Panc1 (cell line): Measurements from ENCODE around the gene EIPR1. TPM values are rescaled to one million over a fixed set of nuclear protein-coding genes. Genes with fewer than 3 reads are reported as not detected.

ENCODE experiments used
- ATAC-seq: fragments of 200-7000 bp; cut with Tn5 transposase; 2 replicates; pipeline ENCODE4 v1.9.1; 2020; ENCODE audit warnings: mild to moderate bottlenecking, moderate library complexity
- BruUV-seq: library from RNA; stranded (reverse); fragments of 400-500 nt; replicated peaks from 2 replicates; lab custom pipeline; 2021; lab: Mats Ljungman, UMichigan
- CTCF ChIA-PET: fragments of 300-600 bp; sonication (Branson Sonifier 250); formaldehyde crosslinking; loops from one replicate; lab custom pipeline; 2022; ENCODE audit warnings: antibody characterized with exemption; lab: Charles Lee
- POLR2A ChIA-PET: fragments of 300-600 bp; sonication (Branson Sonifier 250); formaldehyde crosslinking; loops from one replicate; lab custom pipeline; 2022; ENCODE audit warnings: antibody characterized with exemption; lab: Charles Lee
- DNase-seq: peaks from one replicate; pipeline ENCODE4 v3.0.0-alpha.2; 2010; ENCODE audit warnings: low read depth, low spot score
- H3K27ac ChIP-seq: 2 replicates; pipeline ENCODE4 v1.5.1; 2011; ENCODE audit warnings: mild to moderate bottlenecking, low read length, inconsistent platforms
- H3K27me3 ChIP-seq: fragments of 200-500 bp; sonication (Bioruptor generic); 2 replicates; pipeline ENCODE4 v1.6.0; 2014; ENCODE audit warnings: low read length, inconsistent platforms; ENCODE audit not compliant: control insufficient read depth, insufficient read depth
- H3K36me3 ChIP-seq: fragments of 200-500 bp; sonication (Bioruptor generic); 2 replicates; pipeline ENCODE4 v1.5.1; 2014; ENCODE audit warnings: inconsistent platforms, mild to moderate bottlenecking, low read length, moderate library complexity; ENCODE audit not compliant: control insufficient read depth, insufficient read depth
- H3K4me1 ChIP-seq: 2 replicates; pipeline ENCODE4 v1.5.1; 2011; ENCODE audit warnings: inconsistent platforms, mild to moderate bottlenecking, low read length, moderate library complexity; ENCODE audit not compliant: control insufficient read depth, insufficient read depth
- H3K4me3 ChIP-seq, 2 experiments: 2 replicates each; pipeline ENCODE4 v1.5.1; 2011 to 2012; ENCODE audit warnings: low read depth in 2 of 2, low read length in 2 of 2, mild to moderate bottlenecking in 2 of 2, inconsistent platforms in 1 of 2, moderate library complexity in 1 of 2
- H3K9me3 ChIP-seq: fragments of 200-500 bp; sonication (Bioruptor generic); 2 replicates; pipeline ENCODE4 v1.5.1; 2014; ENCODE audit warnings: low read depth, mild to moderate bottlenecking, inconsistent platforms, low read length, moderate library complexity; ENCODE audit not compliant: control insufficient read depth, insufficient read depth
- POLR2AphosphoS5 ChIP-seq: IDR thresholded peaks from 2 replicates; pipeline ENCODE4 v1.6.1; 2012; ENCODE audit warnings: mild to moderate bottlenecking, low read depth, low read length, moderate library complexity
- SIN3A ChIP-seq: IDR thresholded peaks from 2 replicates; pipeline ENCODE4 v1.6.1; 2012; ENCODE audit warnings: low read depth, mild to moderate bottlenecking, low read length, moderate library complexity, borderline replicate concordance; ENCODE audit not compliant: insufficient read depth
- TCF7L2 ChIP-seq: IDR thresholded peaks from 2 replicates; pipeline ENCODE4 v1.6.1; 2011; ENCODE audit warnings: mild to moderate bottlenecking, low read depth, low read length, inconsistent platforms
- in situ Hi-C: cut with HindIII; loops from 2 replicates; pipeline ENCODE4 v1.10.0; 2016; ENCODE audit warnings: low sequenced_read_pairs, low pct_unique_long_range_greater_than_20kb
- intact Hi-C: fragments of 100-400 bp; cut with micrococcal nuclease; formaldehyde crosslinking; loops from one replicate; pipeline ENCODE4 v1.10.0; 2022; ENCODE audit not compliant: unreplicated experiment
- total RNA-seq: library from RNA; stranded (reverse); gene quantifications from one replicate; pipeline ENCODE4 v1.2.1, GENCODE V29; 2021; ENCODE audit not compliant: unreplicated experiment
- TF ChIP-seq, protein P1 (sequence below): fragments of 450-650 bp; IDR thresholded peaks from 2 replicates; pipeline ENCODE4 v1.5.1; 2017; ENCODE audit warnings: mild to moderate bottlenecking
- TF ChIP-seq, protein P2 (sequence below), 2 experiments: IDR thresholded peaks; 2 replicates each; pipeline ENCODE4 v1.6.1; 2011 to 2012; ENCODE audit warnings: low read depth in 2 of 2, control low read depth in 1 of 2, low read length in 1 of 2, mild to moderate bottlenecking in 1 of 2, moderate library complexity in 1 of 2; ENCODE audit not compliant: insufficient read depth in 1 of 2

The EIPR1 gene
- total RNA-seq, 1 experiment from 2014 or later: 26.7 TPM

DNA sequence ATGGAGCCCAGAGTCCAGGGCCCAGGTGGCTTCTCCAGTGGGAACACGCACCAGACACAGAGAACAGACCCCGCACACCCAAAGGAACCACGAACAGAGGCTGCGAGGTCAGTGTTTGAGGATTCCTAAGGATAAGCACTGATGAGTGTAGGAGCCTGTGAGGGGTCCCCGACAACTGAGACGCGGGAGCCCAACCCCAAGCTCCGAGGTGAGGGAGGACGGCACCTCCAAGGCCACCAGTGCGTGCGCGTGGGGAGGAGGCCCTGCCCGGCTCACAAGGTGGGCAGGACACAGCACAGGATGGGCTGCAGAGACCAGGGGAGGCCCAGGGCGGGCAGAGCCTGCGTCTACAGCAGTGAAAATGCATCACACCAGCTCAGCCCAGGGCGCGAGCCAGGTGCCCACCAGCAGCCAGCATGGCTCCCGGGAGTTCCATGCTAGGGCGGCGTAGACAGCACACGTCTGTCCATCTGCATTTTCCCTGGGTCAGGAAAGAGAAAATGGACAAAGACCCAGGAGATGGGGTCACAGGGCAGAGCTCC lies 189.1 kb downstream of the EIPR1 start:
- no TSS peak for BruUV-seq

DNA sequence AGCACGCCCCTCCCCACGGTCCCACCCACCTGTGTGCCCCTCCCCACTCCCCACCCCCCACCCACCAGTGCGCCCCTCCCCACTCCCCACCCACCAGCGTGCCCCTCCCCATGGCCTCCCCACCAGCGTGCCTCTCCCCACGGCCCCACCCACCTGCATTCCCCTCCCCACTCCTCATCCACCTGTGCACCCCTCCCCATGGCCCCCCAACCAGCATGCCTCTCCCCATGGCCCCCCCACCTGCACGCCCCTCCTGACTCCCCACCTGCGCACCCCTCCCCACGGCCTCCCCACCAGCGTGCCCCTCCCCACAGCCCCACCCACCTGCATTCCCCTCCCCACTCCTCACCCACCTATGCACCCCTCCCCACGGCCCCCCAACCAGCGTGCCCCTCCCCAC lies 190.2 kb downstream of the EIPR1 start:
- in situ Hi-C loops: no loop called here
- POLR2A ChIA-PET: no interaction called here
- intact Hi-C loops: no loop called here

More for the DNA sequence above, 189.1 kb downstream of the EIPR1 start:
- ATAC-seq (peak; percentile 19; the same call in 1 of the 2 replicates), DNase-seq (no peak)
- no peak overlapping the region for H3K4me3 ChIP-seq
- H3K27ac ChIP-seq: no peak overlapping the region
- no peaks in the 10 kb centered on the region for H3K9me3 ChIP-seq
- no peaks in the 10 kb centered on the region for H3K27me3 ChIP-seq
- H3K4me1 ChIP-seq: no peaks in the 10 kb centered on the region
- in situ Hi-C loops (no loop called here), intact Hi-C loops (no loop called here)
- H3K36me3 ChIP-seq: 0 out of 2 replicates have a peak, but pooled peaks cover under 1% of the 10 kb centered on the region
- TF ChIP-seq TCF7L2: no peak
- TF ChIP-seq, protein P1, sequence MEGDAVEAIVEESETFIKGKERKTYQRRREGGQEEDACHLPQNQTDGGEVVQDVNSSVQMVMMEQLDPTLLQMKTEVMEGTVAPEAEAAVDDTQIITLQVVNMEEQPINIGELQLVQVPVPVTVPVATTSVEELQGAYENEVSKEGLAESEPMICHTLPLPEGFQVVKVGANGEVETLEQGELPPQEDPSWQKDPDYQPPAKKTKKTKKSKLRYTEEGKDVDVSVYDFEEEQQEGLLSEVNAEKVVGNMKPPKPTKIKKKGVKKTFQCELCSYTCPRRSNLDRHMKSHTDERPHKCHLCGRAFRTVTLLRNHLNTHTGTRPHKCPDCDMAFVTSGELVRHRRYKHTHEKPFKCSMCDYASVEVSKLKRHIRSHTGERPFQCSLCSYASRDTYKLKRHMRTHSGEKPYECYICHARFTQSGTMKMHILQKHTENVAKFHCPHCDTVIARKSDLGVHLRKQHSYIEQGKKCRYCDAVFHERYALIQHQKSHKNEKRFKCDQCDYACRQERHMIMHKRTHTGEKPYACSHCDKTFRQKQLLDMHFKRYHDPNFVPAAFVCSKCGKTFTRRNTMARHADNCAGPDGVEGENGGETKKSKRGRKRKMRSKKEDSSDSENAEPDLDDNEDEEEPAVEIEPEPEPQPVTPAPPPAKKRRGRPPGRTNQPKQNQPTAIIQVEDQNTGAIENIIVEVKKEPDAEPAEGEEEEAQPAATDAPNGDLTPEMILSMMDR: no peak
- ChIA-PET POLR2A (no interaction called here), CTCF (no interaction called here)

More for the DNA sequence above, 190.2 kb downstream of the EIPR1 start:
- Histone ChIP-seq H3K36me3 (no peaks in the 10 kb centered on the region), H3K27me3 (no peaks in the 10 kb centered on the region), H3K9me3 (no peaks in the 10 kb centered on the region), H3K4me1 (no peaks in the 10 kb centered on the region), H3K27ac (no peak overlapping the region), H3K4me3 (no peak overlapping the region)
- no peak for ATAC-seq
- CTCF ChIA-PET: no interaction called here
- DNase-seq: no peak
- TF ChIP-seq, protein P1: no peak
- TF ChIP-seq, protein P2, sequence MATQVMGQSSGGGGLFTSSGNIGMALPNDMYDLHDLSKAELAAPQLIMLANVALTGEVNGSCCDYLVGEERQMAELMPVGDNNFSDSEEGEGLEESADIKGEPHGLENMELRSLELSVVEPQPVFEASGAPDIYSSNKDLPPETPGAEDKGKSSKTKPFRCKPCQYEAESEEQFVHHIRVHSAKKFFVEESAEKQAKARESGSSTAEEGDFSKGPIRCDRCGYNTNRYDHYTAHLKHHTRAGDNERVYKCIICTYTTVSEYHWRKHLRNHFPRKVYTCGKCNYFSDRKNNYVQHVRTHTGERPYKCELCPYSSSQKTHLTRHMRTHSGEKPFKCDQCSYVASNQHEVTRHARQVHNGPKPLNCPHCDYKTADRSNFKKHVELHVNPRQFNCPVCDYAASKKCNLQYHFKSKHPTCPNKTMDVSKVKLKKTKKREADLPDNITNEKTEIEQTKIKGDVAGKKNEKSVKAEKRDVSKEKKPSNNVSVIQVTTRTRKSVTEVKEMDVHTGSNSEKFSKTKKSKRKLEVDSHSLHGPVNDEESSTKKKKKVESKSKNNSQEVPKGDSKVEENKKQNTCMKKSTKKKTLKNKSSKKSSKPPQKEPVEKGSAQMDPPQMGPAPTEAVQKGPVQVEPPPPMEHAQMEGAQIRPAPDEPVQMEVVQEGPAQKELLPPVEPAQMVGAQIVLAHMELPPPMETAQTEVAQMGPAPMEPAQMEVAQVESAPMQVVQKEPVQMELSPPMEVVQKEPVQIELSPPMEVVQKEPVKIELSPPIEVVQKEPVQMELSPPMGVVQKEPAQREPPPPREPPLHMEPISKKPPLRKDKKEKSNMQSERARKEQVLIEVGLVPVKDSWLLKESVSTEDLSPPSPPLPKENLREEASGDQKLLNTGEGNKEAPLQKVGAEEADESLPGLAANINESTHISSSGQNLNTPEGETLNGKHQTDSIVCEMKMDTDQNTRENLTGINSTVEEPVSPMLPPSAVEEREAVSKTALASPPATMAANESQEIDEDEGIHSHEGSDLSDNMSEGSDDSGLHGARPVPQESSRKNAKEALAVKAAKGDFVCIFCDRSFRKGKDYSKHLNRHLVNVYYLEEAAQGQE (IDR thresholded peaks at IDR 0.05; ENCODE audit: insufficient read depth in 1 of 2, low read depth in 2 of 2, low read length in 1 of 2): no peak
- TF ChIP-seq POLR2AphosphoS5 (no peak), SIN3A (no peak), TCF7L2 (no peak)
- BruUV-seq: no TSS peak
